GM19452 (cell line): ENCODE data around the gene MAPRE2.
"Not testable (repeated sequence)": the region's sequence is repeated elsewhere in the genome, so short reads cannot be mapped to it uniquely, and the experiment has no call there.

Experiments
- ATAC-seq: cut with Tn5 transposase; IDR thresholded peaks from one replicate; pipeline ENCODE4 v1.9.1; 2021; ENCODE audit not compliant: unreplicated experiment

The MAPRE2 gene

GRCh38 chr18:35143622-35144596 is 102.7 kb downstream of the MAPRE2 start:
- peak; percentile 67 for ATAC-seq

GRCh38 chr18:35144698-35145097 is 103.5 kb downstream of the MAPRE2 start:
- ATAC-seq: no peak

GRCh38 chr18:35150195-35150594 is 109.0 kb downstream of the MAPRE2 start:
- ATAC-seq: not testable (repeated sequence)

- ATAC-seq: peak; percentile 51
Observed at GRCh38 chr18:35153609-35154272, 112.5 kb downstream of the MAPRE2 start.

- ATAC-seq: no peak
Observed at GRCh38 chr18:35155398-35156117, 114.3 kb downstream of the MAPRE2 start.

- ATAC-seq: no peak
Observed at GRCh38 chr18:35157181-35157580, 116.0 kb downstream of the MAPRE2 start.

- ATAC-seq: peak; percentile 75
Observed at GRCh38 chr18:35158728-35159450, 117.7 kb downstream of the MAPRE2 start.

- no peak for ATAC-seq
Observed at GRCh38 chr18:35159782-35160181, 118.6 kb downstream of the MAPRE2 start.

GRCh38 chr18:35161485-35161884 is 120.3 kb downstream of the MAPRE2 start:
- no peak for ATAC-seq

GRCh38 chr18:35161934-35162333 is 120.7 kb downstream of the MAPRE2 start:
- ATAC-seq: no peak

- no peak for ATAC-seq
Observed at GRCh38 chr18:35163014-35163539, 121.9 kb downstream of the MAPRE2 start.

GRCh38 chr18:35163721-35164120 is 122.5 kb downstream of the MAPRE2 start:
- ATAC-seq: no peak

GRCh38 chr18:35164133-35164532 is 122.9 kb downstream of the MAPRE2 start:
- no peak for ATAC-seq

GRCh38 chr18:35167332-35167731 is 126.1 kb downstream of the MAPRE2 start:
- no peak for ATAC-seq

- ATAC-seq: no peak
Observed at GRCh38 chr18:35167857-35168256, 126.6 kb downstream of the MAPRE2 start.

GRCh38 chr18:35170323-35170722 is 129.1 kb downstream of the MAPRE2 start:
- ATAC-seq: not testable (repeated sequence)

GRCh38 chr18:35171315-35171987 is 130.2 kb downstream of the MAPRE2 start:
- no peak for ATAC-seq

- no peak for ATAC-seq
Observed at GRCh38 chr18:35172009-35172408, 130.8 kb downstream of the MAPRE2 start.

- no peak for ATAC-seq
Observed at GRCh38 chr18:35172451-35173035, 131.3 kb downstream of the MAPRE2 start.
